ENCODE measurements around the gene LSS. TPM values are rescaled to one million over a fixed set of nuclear protein-coding genes. Genes with fewer than 3 reads are reported as not detected.
"Not testable (repeated sequence)": the region's sequence is repeated elsewhere in the genome, so short reads cannot be mapped to it uniquely, and the experiment has no call there.

LSS gene
- total RNA-seq, 2 donors from 2014 or later, result 78.2 to 142 TPM

GRCh38 chr21:46148106-46148505, 80.5 kb downstream of the LSS start:
- no peak for DNase-seq
- H3K27ac ChIP-seq, result no peak overlapping the region
- H3K9ac ChIP-seq (ENCODE audit: low read depth in 2 of 2, low read length in 2 of 2), result no peak overlapping the region
- H3K4me1 ChIP-seq, result no peaks in the 10 kb centered on the region
- intact Hi-C loops (cut with DNase I), result no loop called here
- no peak for TF ChIP-seq CTCF (IDR thresholded peaks at IDR 0.05)
- no peaks in the 10 kb centered on the region for H3K36me3 ChIP-seq
- H3K4me3 ChIP-seq, result no peak overlapping the region
- H3K27me3 ChIP-seq, result no peaks in the 10 kb centered on the region
- no peaks in the 10 kb centered on the region for H3K9me3 ChIP-seq

GRCh38 chr21:46147429-46147828, 81.1 kb downstream of the LSS start:
- H3K27me3 ChIP-seq; H3K4me1 ChIP-seq; intact Hi-C loops (cut with DNase I); H3K27ac ChIP-seq; H3K36me3 ChIP-seq; H3K4me3 ChIP-seq; H3K9ac ChIP-seq (ENCODE audit: low read depth in 2 of 2, low read length in 2 of 2); H3K9me3 ChIP-seq: not testable (repeated sequence)
- peak; percentile 38 for TF ChIP-seq CTCF (IDR thresholded peaks at IDR 0.05)
- peak; percentile 55 for DNase-seq

DNA sequence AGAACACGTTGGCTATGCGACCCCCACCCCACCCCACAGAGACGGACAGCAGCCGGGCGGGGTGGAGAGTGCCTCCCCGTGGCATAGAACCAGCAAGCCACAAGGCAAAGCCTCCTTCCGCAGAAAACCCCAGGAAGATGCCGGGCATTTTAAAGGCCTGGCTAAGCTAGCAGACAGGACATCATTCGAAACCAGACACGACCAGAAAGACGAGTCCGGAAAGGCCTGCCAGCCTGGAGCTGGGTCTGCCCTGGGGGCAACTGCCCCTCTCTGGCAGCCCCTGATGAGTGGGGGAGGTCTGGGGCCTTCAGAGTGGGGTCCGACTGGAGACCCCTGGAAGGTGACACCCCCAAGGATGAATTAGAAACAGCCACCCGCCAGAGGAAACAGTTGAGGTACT, 81.7 kb downstream of the LSS start:
- Histone ChIP-seq H3K4me3 (no peak overlapping the region), H3K9ac (ENCODE audit: low read depth in 2 of 2, low read length in 2 of 2) (no peak overlapping the region), H3K4me1 (no peaks in the 10 kb centered on the region), H3K27me3 (no peaks in the 10 kb centered on the region), H3K27ac (no peak overlapping the region), H3K9me3 (no peaks in the 10 kb centered on the region), H3K36me3 (no peaks in the 10 kb centered on the region)
- DNase-seq, result no peak
- intact Hi-C loops (cut with DNase I), result no loop called here
- no peak for TF ChIP-seq CTCF (IDR thresholded peaks at IDR 0.05)

- H3K27me3 ChIP-seq, result no peaks in the 10 kb centered on the region
- no peak overlapping the region for H3K4me3 ChIP-seq
- no peaks in the 10 kb centered on the region for H3K36me3 ChIP-seq
- no peak for TF ChIP-seq CTCF (IDR thresholded peaks at IDR 0.05)
- no peak for DNase-seq
- no peak overlapping the region for H3K9ac ChIP-seq (ENCODE audit: low read depth in 2 of 2, low read length in 2 of 2)
- no peaks in the 10 kb centered on the region for H3K9me3 ChIP-seq
- H3K27ac ChIP-seq, result no peak overlapping the region
- H3K4me1 ChIP-seq, result no peaks in the 10 kb centered on the region
- intact Hi-C loops (cut with DNase I), result no loop called here
These were observed 82.5 kb downstream of the LSS start for GRCh38 chr21:46145840-46146691.

DNA sequence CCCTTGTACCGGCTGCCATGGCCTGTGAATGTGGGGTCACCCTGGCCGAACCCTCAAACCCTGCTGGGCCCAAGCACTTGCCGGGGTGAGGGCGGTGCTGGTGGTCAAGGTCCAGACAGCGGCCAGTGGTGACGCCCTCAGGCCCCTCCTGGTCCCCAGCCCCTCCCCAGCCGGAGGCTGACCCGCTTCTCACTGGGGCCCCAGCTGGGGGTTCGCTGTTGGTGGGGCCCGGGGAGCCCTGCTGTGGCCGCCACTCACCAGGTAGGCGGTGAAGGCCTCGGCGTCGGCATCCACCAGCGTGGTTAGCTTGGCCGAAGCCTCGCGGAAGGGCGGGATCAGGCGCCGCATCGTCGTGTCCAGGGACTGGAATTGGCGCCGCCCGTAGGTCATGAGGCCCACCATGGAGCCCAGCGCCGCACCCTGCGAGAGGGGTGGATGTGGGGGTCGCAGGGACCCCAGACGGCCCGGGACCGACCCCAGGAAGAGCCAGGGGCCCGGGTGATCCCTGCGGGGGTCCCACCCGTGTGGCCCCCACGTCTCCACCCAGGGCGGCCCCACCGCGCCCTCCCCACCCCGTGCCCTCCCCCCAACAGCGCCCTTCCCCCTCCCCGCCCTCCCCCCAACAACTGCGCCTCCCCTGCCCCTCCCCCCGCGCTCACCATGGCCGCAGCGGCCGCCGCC, 83.3 kb downstream of the LSS start:
- DNase-seq, result no peak
- Histone ChIP-seq H3K9ac (ENCODE audit: low read depth in 2 of 2, low read length in 2 of 2) (no peak overlapping the region), H3K27ac (no peak overlapping the region), H3K4me1 (no peaks in the 10 kb centered on the region), H3K27me3 (no peaks in the 10 kb centered on the region), H3K36me3 (no peaks in the 10 kb centered on the region), H3K4me3 (no peak overlapping the region), H3K9me3 (no peaks in the 10 kb centered on the region)
- intact Hi-C loops (cut with DNase I), result no loop called here
- TF ChIP-seq CTCF (IDR thresholded peaks at IDR 0.05), result no peak

All from colonic mucosa (tissue), 4 donors.